GM12878 (cell line): Measurements from ENCODE around the gene GNG13. TPM values are rescaled to one million over a fixed set of nuclear protein-coding genes. Genes with fewer than 3 reads are reported as not detected.

Experiments
- ATAC-seq: fragments of 200-7000 bp; cut with Tn5 transposase; 3 replicates; pipeline ENCODE4 v1.9.1; 2020; ENCODE audit warnings: mild to moderate bottlenecking, moderate library complexity
- BruUV-seq: library from RNA; stranded (reverse); fragments of 400-500 nt; replicated peaks from 2 replicates; lab custom pipeline; 2021; lab: Mats Ljungman, UMichigan
- CTCF ChIA-PET: fragments of 300-600 bp; sonication (Branson Sonifier 250); formaldehyde crosslinking; extraction: SDS; loops from one replicate; lab custom pipeline; 2021; ENCODE audit warnings: inconsistent platforms; lab: Yijun Ruan, JAX
- POLR2A ChIA-PET: fragments of 350-600 bp; formaldehyde crosslinking; extraction: SDS; loops from one replicate; lab custom pipeline; 2021; ENCODE audit warnings: inconsistent platforms; lab: Charles Lee
- RAD21 ChIA-PET: fragments of 300-600 bp; sonication (Branson Sonifier 250); formaldehyde crosslinking; loops from one replicate; lab custom pipeline; 2023; ENCODE audit warnings: antibody characterized with exemption; ENCODE audit not compliant: unreplicated experiment; lab: Charles Lee
- SMC1A ChIA-PET: fragments of 300-600 bp; sonication (Branson Sonifier 250); formaldehyde crosslinking; loops from one replicate; lab custom pipeline; 2023; ENCODE audit not compliant: unreplicated experiment, uncharacterized antibody; lab: Charles Lee
- DNase-seq: peaks from one replicate; pipeline ENCODE4 v3.0.0-alpha.2; 2011; ENCODE audit warnings: low read depth, low spot score
- FAIRE-seq: peaks from 3 replicates; lab custom pipeline; 2011; peaks lifted over from hg19 to GRCh38; lab: Jason Lieb, UNC
- H2AFZ ChIP-seq: 2 replicates; pipeline ENCODE4 v1.6.0; 2011; ENCODE audit warnings: low read depth, low read length, control low read depth; ENCODE audit not compliant: control insufficient read depth
- H3K27ac ChIP-seq: 2 replicates; pipeline ENCODE4 v1.5.1; 2011; ENCODE audit warnings: control low read depth; ENCODE audit not compliant: control insufficient read depth, insufficient read depth
- H3K27me3 ChIP-seq, 2 experiments: replicated peaks in 1 of 2; 2 replicates each; pipeline versions ENCODE4 v1.6.0 to v1.6.1; 2011; ENCODE audit warnings: low read length in 1 of 2; ENCODE audit not compliant: control insufficient read depth in 2 of 2, insufficient read depth in 2 of 2
- H3K36me3 ChIP-seq, 2 experiments: 2 replicates each; pipeline ENCODE4 v1.5.1; 2011; ENCODE audit warnings: low read length in 1 of 2; ENCODE audit not compliant: control insufficient read depth in 2 of 2, insufficient read depth in 2 of 2
- H3K4me1 ChIP-seq: 2 replicates; pipeline ENCODE4 v1.6.1; 2011; ENCODE audit warnings: mild to moderate bottlenecking, low read length, moderate library complexity, mixed read lengths; ENCODE audit not compliant: control insufficient read depth, insufficient read depth
- H3K4me2 ChIP-seq: 2 replicates; pipeline ENCODE4 v1.6.0; 2011; ENCODE audit warnings: control low read depth; ENCODE audit not compliant: control insufficient read depth, insufficient read depth
- H3K4me3 ChIP-seq: fragments of 200-600 bp; sonication (generic); 2 replicates; pipeline ENCODE4 v1.5.1; 2016
- H3K79me2 ChIP-seq: 2 replicates; pipeline ENCODE4 v1.6.0; 2011; ENCODE audit warnings: low read length; ENCODE audit not compliant: control insufficient read depth, insufficient read depth
- H3K9ac ChIP-seq: 2 replicates; pipeline ENCODE4 v1.8.0; 2011; ENCODE audit warnings: low read length, control low read depth, mixed read lengths; ENCODE audit not compliant: control insufficient read depth, insufficient read depth
- H3K9me3 ChIP-seq: replicated peaks from 3 replicates; pipeline ENCODE4 v1.5.1; 2011; ENCODE audit warnings: mild to moderate bottlenecking, low read length; ENCODE audit not compliant: control insufficient read depth, insufficient read depth
- H4K20me1 ChIP-seq: 2 replicates; pipeline ENCODE4 v1.6.0; 2011; ENCODE audit not compliant: control insufficient read depth, insufficient read depth
- EGR1 ChIP-seq, 2 experiments: IDR thresholded peaks; 1 replicate in 1 of 2; 2 replicates in 1 of 2; pipeline ENCODE4 v1.6.1; 2011 to 2012; ENCODE audit warnings: low read depth in 2 of 2, low read length in 2 of 2, borderline replicate concordance in 1 of 2, mild to moderate bottlenecking in 1 of 2, moderate library complexity in 1 of 2
- FOXM1 ChIP-seq: IDR thresholded peaks from 2 replicates; pipeline ENCODE4 v1.6.1; 2012; ENCODE audit warnings: low read depth, mild to moderate bottlenecking, inconsistent platforms, low read length, moderate library complexity
- HCFC1 ChIP-seq: fragments of 150-350 bp; IDR thresholded peaks from 2 replicates; pipeline ENCODE4 v1.6.1; 2014; ENCODE audit warnings: low read length
- HDAC2 ChIP-seq: fragments of 200-600 bp; sonication (generic); IDR thresholded peaks from 2 replicates; pipeline ENCODE4 v1.6.1; 2017
- HDGF ChIP-seq: fragments of 450-650 bp; IDR thresholded peaks from 2 replicates; pipeline ENCODE4 v1.6.1; 2016; ENCODE audit warnings: antibody characterized with exemption
- MYC ChIP-seq: IDR thresholded peaks from 2 replicates; pipeline ENCODE4 v1.6.1; 2011; ENCODE audit warnings: mild to moderate bottlenecking, low read length, moderate library complexity, inconsistent platforms; ENCODE audit not compliant: insufficient read depth, insufficient replicate concordance, insufficient read length, severe bottlenecking
- NBN ChIP-seq: fragments of 450-650 bp; IDR thresholded peaks from 2 replicates; pipeline ENCODE4 v1.6.1; 2016
- SMAD5 ChIP-seq: IDR thresholded peaks from 2 replicates; pipeline ENCODE4 v1.6.1; 2016; ENCODE audit warnings: antibody characterized with exemption, low read depth
- STAT3 ChIP-seq: IDR thresholded peaks from 2 replicates; pipeline ENCODE4 v1.6.1; 2011; ENCODE audit warnings: low read depth, low read length, improper control_type of control experiment
- SUZ12 ChIP-seq: fragments of 200-600 bp; sonication (generic); IDR thresholded peaks from one replicate; pipeline ENCODE4 v1.6.1; 2018; ENCODE audit warnings: antibody characterized with exemption, mild to moderate bottlenecking; ENCODE audit not compliant: unreplicated experiment
- TBL1XR1 ChIP-seq: IDR thresholded peaks from 2 replicates; pipeline ENCODE4 v1.6.1; 2012; ENCODE audit warnings: low read depth, low read length, improper control_type of control experiment
- ZNF207 ChIP-seq: fragments of 450-650 bp; IDR thresholded peaks from 2 replicates; pipeline ENCODE4 v1.6.1; 2014; ENCODE audit warnings: antibody characterized with exemption, mild to moderate bottlenecking, borderline replicate concordance
- ZNF622 ChIP-seq: fragments of 450-650 bp; IDR thresholded peaks from 2 replicates; pipeline ENCODE4 v1.6.1; 2017; ENCODE audit warnings: mild to moderate bottlenecking, inconsistent platforms
- WGBS: methylation state at CpG from one replicate; pipeline ENCODE4 v1.1.6; 2016; ENCODE audit warnings: low lambda C conversion rate; ENCODE audit not compliant: insufficient replicate concordance, insufficient coverage; ENCODE audit errors: missing lambda C conversion rate; 5-methylcytosine and 5-hydroxymethylcytosine counted together
- in situ Hi-C: fragments of 300-500 bp; cut with MboI; formaldehyde crosslinking; loops from 9 replicates; pipeline ENCODE4 v1.14.3; 2018; ENCODE audit warnings: mixed read lengths
- intact Hi-C: fragments of 100-400 bp; cut with micrococcal nuclease; formaldehyde crosslinking; loops from one replicate; pipeline ENCODE4 v1.14.2; 2022; ENCODE audit not compliant: unreplicated experiment
- polyA plus RNA-seq, 11 experiments: library from polyadenylated mRNA; depleted of rRNA in 4 of 11; unstranded in 6 of 11; stranded (reverse) in 5 of 11; fragments of >200 nt; fragmentation: Nextera tagmentation in 4 of 11; fragmentation: Illumina TruSeq in 1 of 11; extraction: Ambion mirVana in 4 of 11; extraction: Trizol in 1 of 11; gene quantifications; 1 replicate in 1 of 11; 2 replicates in 10 of 11; pipeline versions ENCODE4 v1.2.1 to v1.2.3, GENCODE V29; 2011 to 2016; ENCODE audit warnings: inconsistent platforms in 2 of 11, missing spikeins in 2 of 11, low read depth in 1 of 11
- total RNA-seq, 4 experiments: library from RNA; depleted of rRNA in 3 of 4; stranded (reverse); fragments of >200 nt in 3 of 4; fragmentation: Illumina TruSeq in 1 of 4; extraction: Trizol in 1 of 4; gene quantifications; 2 replicates each; pipeline versions ENCODE4 v1.2.1 to v1.2.3, GENCODE V29; 2013 to 2021
- TF ChIP-seq, protein P1 (sequence below): IDR thresholded peaks from 2 replicates; pipeline ENCODE4 v1.6.1; 2012; ENCODE audit warnings: low read length, inconsistent platforms
- TF ChIP-seq, protein P2 (sequence below): IDR thresholded peaks from 2 replicates; pipeline ENCODE4 v1.6.1; 2011; ENCODE audit warnings: mild to moderate bottlenecking, low read depth, low read length, moderate library complexity; ENCODE audit not compliant: insufficient replicate concordance
- TF ChIP-seq, protein P3 (sequence below): fragments of 450-650 bp; IDR thresholded peaks from 2 replicates; pipeline ENCODE4 v1.6.1; 2017; ENCODE audit warnings: borderline replicate concordance

The GNG13 gene
- total and polyA plus RNA-seq, 10 of the 15 experiments (the other 5 are each of a cell fraction or from before 2014, with no cell fraction given), result not detected

DNA sequence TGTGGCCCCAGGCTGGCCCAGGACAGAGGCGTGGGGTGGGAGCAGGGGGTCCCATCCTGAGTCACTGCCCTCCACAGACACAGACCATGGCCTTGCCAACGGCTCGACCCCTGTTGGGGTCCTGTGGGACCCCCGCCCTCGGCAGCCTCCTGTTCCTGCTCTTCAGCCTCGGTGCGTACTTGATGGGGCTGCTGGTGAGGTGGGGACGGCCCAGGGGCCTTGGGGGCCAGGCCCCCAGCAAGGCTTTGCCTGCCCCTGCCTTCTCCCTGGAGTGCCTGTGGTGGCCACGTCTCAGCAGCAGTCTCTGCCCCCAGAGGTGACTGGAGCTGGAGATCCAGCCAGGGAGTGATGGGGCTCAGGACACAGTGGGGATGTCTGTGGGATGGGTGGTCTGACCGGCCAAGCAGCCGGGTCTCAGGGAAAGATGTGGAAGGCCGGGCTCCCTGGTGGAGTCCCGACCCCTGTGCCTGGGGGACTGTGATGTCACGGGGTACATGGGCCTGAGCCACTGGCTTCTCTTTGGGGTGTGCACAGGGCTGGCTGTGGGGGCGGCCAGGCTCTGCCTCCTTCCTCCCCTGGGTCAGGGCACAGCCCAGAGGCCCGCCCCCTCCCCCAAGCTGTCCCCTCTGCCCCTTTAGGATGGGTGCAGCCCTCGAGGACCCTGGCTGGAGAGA is 37.8 kb downstream of the GNG13 start (continued):
- TF ChIP-seq, protein P1, sequence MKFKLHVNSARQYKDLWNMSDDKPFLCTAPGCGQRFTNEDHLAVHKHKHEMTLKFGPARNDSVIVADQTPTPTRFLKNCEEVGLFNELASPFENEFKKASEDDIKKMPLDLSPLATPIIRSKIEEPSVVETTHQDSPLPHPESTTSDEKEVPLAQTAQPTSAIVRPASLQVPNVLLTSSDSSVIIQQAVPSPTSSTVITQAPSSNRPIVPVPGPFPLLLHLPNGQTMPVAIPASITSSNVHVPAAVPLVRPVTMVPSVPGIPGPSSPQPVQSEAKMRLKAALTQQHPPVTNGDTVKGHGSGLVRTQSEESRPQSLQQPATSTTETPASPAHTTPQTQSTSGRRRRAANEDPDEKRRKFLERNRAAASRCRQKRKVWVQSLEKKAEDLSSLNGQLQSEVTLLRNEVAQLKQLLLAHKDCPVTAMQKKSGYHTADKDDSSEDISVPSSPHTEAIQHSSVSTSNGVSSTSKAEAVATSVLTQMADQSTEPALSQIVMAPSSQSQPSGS, result no peak
- TF ChIP-seq, protein P2, sequence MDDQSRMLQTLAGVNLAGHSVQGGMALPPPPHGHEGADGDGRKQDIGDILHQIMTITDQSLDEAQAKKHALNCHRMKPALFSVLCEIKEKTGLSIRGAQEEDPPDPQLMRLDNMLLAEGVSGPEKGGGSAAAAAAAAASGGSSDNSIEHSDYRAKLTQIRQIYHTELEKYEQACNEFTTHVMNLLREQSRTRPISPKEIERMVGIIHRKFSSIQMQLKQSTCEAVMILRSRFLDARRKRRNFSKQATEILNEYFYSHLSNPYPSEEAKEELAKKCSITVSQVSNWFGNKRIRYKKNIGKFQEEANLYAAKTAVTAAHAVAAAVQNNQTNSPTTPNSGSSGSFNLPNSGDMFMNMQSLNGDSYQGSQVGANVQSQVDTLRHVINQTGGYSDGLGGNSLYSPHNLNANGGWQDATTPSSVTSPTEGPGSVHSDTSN, result no peak
- no peak for TF ChIP-seq TBL1XR1

DNA sequence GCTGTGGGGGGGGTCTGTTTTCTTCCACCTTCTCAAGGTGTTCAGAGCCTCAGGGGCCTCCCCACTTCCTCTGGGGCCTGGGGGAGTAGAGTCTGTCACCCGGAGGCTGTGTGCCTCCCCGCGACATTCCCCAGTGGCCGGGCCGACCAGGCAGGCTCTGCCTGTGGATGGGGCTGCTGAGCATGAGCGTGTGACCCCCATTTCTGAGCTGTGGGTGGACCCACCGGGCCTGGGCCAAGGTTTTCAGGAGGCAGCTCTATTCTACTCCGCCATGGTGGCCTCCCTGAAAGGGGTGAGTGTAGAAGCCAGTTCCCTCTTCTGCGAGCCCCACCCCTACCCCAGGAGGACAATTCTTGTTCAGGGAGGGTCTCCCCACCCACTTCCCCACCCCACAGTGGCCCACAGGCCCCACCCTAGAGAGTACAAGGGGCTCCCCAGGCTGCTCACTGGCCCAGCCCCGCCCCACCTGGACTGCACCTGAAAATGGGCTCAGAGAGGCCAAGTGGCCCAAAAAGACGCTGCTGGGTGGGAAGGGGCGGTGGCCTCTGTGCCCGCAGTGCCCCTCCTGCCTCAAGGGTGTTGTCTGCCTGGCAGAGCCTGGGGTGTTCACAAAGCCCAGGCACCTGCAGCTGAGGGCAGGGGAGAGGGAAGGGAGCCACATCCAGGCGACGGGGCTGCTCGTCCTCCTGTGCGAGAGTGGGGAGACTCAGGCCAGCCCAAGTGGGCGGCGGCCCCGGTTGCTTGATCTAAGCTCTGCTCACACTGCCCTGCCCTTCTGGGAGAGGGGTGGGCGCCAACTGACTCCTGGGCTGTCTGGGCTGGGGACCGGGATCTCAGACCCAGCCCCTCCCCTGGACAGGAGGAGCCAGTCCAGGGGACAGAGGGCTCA is 38.7 kb downstream of the GNG13 start:
- no peaks in the 10 kb centered on the region for H3K27me3 ChIP-seq
- no peaks in the 10 kb centered on the region for H3K79me2 ChIP-seq
- intact Hi-C loops (no loop called here), in situ Hi-C loops (no loop called here)
- H3K4me1 ChIP-seq, result no peaks in the 10 kb centered on the region
- no peak overlapping the region for H3K27ac ChIP-seq
- no peak for FAIRE-seq
- H3K9me3 ChIP-seq, result no peaks in the 10 kb centered on the region; the same call in 2 of the 3 replicates
- no peak overlapping the region for H3K4me2 ChIP-seq
- BruUV-seq, result no TSS peak
- no peaks in the 10 kb centered on the region for H4K20me1 ChIP-seq
- no peak for DNase-seq
- RAD21 ChIA-PET, result no interaction called here
- no peaks in the 10 kb centered on the region for H3K36me3 ChIP-seq
- POLR2A ChIA-PET, result no interaction called here
- CTCF ChIA-PET, result no interaction called here
- H2AFZ ChIP-seq, result no peak overlapping the region
- 29% methylated on average over 20 of the region's 22 CpGs for WGBS
- no peak overlapping the region for H3K9ac ChIP-seq
- SMC1A ChIA-PET, result no interaction called here
- ATAC-seq, result no peak
- no peak overlapping the region for H3K4me3 ChIP-seq
- no peak for TF ChIP-seq HCFC1
- TF ChIP-seq ZNF207, result no peak
- TF ChIP-seq ZNF622, result no peak
- TF ChIP-seq SMAD5, result no peak
- TF ChIP-seq MYC, result no peak
- TF ChIP-seq SUZ12, result no peak
- no peak for TF ChIP-seq NBN
- no peak for TF ChIP-seq EGR1 (IDR thresholded peaks at IDR 0.05; ENCODE audit: borderline replicate concordance in 1 of 2, low read depth in 2 of 2, low read length in 2 of 2)
- no peak for TF ChIP-seq HDAC2
- TF ChIP-seq STAT3, result no peak
- no peak for TF ChIP-seq FOXM1
- TF ChIP-seq HDGF, result no peak
- TF ChIP-seq, protein P3, sequence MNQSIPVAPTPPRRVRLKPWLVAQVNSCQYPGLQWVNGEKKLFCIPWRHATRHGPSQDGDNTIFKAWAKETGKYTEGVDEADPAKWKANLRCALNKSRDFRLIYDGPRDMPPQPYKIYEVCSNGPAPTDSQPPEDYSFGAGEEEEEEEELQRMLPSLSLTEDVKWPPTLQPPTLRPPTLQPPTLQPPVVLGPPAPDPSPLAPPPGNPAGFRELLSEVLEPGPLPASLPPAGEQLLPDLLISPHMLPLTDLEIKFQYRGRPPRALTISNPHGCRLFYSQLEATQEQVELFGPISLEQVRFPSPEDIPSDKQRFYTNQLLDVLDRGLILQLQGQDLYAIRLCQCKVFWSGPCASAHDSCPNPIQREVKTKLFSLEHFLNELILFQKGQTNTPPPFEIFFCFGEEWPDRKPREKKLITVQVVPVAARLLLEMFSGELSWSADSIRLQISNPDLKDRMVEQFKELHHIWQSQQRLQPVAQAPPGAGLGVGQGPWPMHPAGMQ, result no peak
